GM23338 (cell line): ENCODE data around the gene KCND2. TPM values are rescaled to one million over a fixed set of nuclear protein-coding genes. Genes with fewer than 3 reads are reported as not detected.
"Not testable (repeated sequence)": the region's sequence is repeated elsewhere in the genome, so short reads cannot be mapped to it uniquely, and the experiment has no call there.

Source experiments
- ATAC-seq: fragments of 200-7000 bp; cut with Tn5 transposase; 3 replicates; pipeline ENCODE4 v1.9.1; 2020
- DNase-seq: peaks from one replicate; pipeline ENCODE4 v3.0.0-alpha.2; 2015; ENCODE audit warnings: low spot score
- H2AFZ ChIP-seq: fragments of 200-600 bp; sonication (generic); 2 replicates; pipeline ENCODE4 v1.8.0; 2016; ENCODE audit warnings: antibody characterized with exemption, mild to moderate bottlenecking, moderate library complexity
- H3F3A ChIP-seq: fragments of 200-600 bp; sonication (generic); replicated peaks from 2 replicates; pipeline ENCODE4 v1.8.0; 2017; ENCODE audit warnings: antibody characterized with exemption, mixed run types, low read depth
- H3K27ac ChIP-seq: fragments of 200-600 bp; sonication (generic); 2 replicates; pipeline ENCODE4 v1.6.1; 2016; ENCODE audit warnings: low read depth
- H3K27me3 ChIP-seq: fragments of 200-600 bp; sonication (generic); 2 replicates; pipeline ENCODE4 v1.8.0; 2016; ENCODE audit warnings: mild to moderate bottlenecking, mixed run types, moderate library complexity; ENCODE audit not compliant: insufficient read depth
- H3K36me3 ChIP-seq: fragments of 200-600 bp; sonication (generic); 2 replicates; pipeline ENCODE4 v1.8.0; 2016; ENCODE audit warnings: mild to moderate bottlenecking; ENCODE audit not compliant: insufficient read depth
- H3K4me1 ChIP-seq: fragments of 200-600 bp; sonication (generic); 2 replicates; pipeline ENCODE4 v1.8.0; 2016; ENCODE audit warnings: mild to moderate bottlenecking, moderate library complexity; ENCODE audit not compliant: insufficient read depth
- H3K4me2 ChIP-seq: fragments of 200-600 bp; sonication (generic); 2 replicates; pipeline ENCODE4 v1.7.1; 2017; ENCODE audit warnings: mixed run types
- H3K4me3 ChIP-seq: fragments of 200-600 bp; sonication (generic); 2 replicates; pipeline ENCODE4 v1.6.1; 2016; ENCODE audit warnings: mixed run types
- H3K79me2 ChIP-seq: fragments of 200-600 bp; sonication (generic); replicated peaks from 2 replicates; pipeline ENCODE4 v1.8.0; 2017; ENCODE audit warnings: mild to moderate bottlenecking; ENCODE audit not compliant: insufficient read depth
- H3K9me2 ChIP-seq: fragments of 200-600 bp; sonication (generic); 2 replicates; pipeline ENCODE4 v1.8.0; 2017; ENCODE audit not compliant: insufficient read depth
- H4K20me1 ChIP-seq: fragments of 200-600 bp; sonication (generic); replicated peaks from 2 replicates; pipeline ENCODE4 v1.8.0; 2017; ENCODE audit warnings: mild to moderate bottlenecking; ENCODE audit not compliant: insufficient read depth
- H3K27ac Mint-ChIP-seq: 2 replicates; pipeline ENCODE4 v1.8.0; 2020; ENCODE audit warnings: inconsistent platforms, mild to moderate bottlenecking, moderate library complexity, mixed read lengths
- H3K27me3 Mint-ChIP-seq: 3 replicates; pipeline ENCODE4 v1.8.0; 2022; ENCODE audit warnings: low read depth, mild to moderate bottlenecking, moderate library complexity, mixed read lengths, inconsistent platforms; ENCODE audit not compliant: insufficient read depth, poor library complexity
- H3K36me3 Mint-ChIP-seq: 3 replicates; pipeline ENCODE4 v1.8.0; 2021; ENCODE audit warnings: low read depth, mild to moderate bottlenecking, inconsistent platforms, moderate library complexity, mixed read lengths
- H3K4me1 Mint-ChIP-seq: 3 replicates; pipeline ENCODE4 v1.8.0; 2020; ENCODE audit warnings: mild to moderate bottlenecking, inconsistent platforms, mixed read lengths
- H3K4me3 Mint-ChIP-seq: 3 replicates; pipeline ENCODE4 v1.8.0; 2021; ENCODE audit warnings: moderate library complexity, mild to moderate bottlenecking, inconsistent platforms, mixed read lengths
- H3K9me3 Mint-ChIP-seq: 3 replicates; pipeline ENCODE4 v1.8.0; 2020; ENCODE audit warnings: moderate library complexity, mild to moderate bottlenecking, inconsistent platforms, mixed read lengths
- CREB1 ChIP-seq: fragments of 250-450 bp; sonication (Bioruptor Pico); IDR thresholded peaks from 2 replicates; pipeline ENCODE4 v1.5.0; 2020; ENCODE audit warnings: low read depth, mild to moderate bottlenecking, moderate library complexity
- CTCF ChIP-seq, 2 experiments: fragments of 200-600 bp in 1 of 2; sonication (generic) in 1 of 2; conservative IDR thresholded peaks; 2 replicates each; pipeline versions ENCODE4 v1.5.1 to v1.6.1; 2016 to 2017; ENCODE audit warnings: antibody characterized with exemption in 2 of 2, low read depth in 2 of 2, mild to moderate bottlenecking in 2 of 2, moderate library complexity in 1 of 2
- EZH2phosphoT487 ChIP-seq: fragments of 200-600 bp; sonication (generic); IDR thresholded peaks from one replicate; pipeline ENCODE4 v1.8.1; 2018; ENCODE audit warnings: antibody characterized with exemption; ENCODE audit not compliant: unreplicated experiment
- NANOG ChIP-seq: IDR thresholded peaks from 2 replicates; pipeline ENCODE4 v1.6.1; 2016; ENCODE audit warnings: antibody characterized with exemption, borderline replicate concordance
- ZNF114 ChIP-seq: fragments of 250-450 bp; sonication (Bioruptor Pico); IDR thresholded peaks from 2 replicates; pipeline ENCODE4 v1.5.0; 2020; ENCODE audit warnings: mild to moderate bottlenecking, moderate library complexity
- ZNF462 ChIP-seq: fragments of 250-450 bp; sonication (Bioruptor Pico); IDR thresholded peaks from 2 replicates; pipeline ENCODE4 v1.5.0; 2020; ENCODE audit warnings: mild to moderate bottlenecking, moderate library complexity
- polyA plus RNA-seq: library from polyadenylated mRNA; unstranded; fragments of >200 nt; fragmentation: Nextera tagmentation; extraction: Ambion mirVana; gene quantifications from 2 replicates; pipeline ENCODE4 v1.2.1, GENCODE V29; 2016
- total RNA-seq: library from RNA; depleted of rRNA; stranded (reverse); fragments of >200 nt; shearing (Covaris generic); gene quantifications from 2 replicates; pipeline ENCODE4 v1.2.3, GENCODE V29; 2014

KCND2 gene
- total and polyA plus RNA-seq, 2 experiments from 2014 or later, result 7.1 to 15.6 TPM

- peaks cover 8% of the 10 kb centered on the region for H3K9me2 ChIP-seq
- H3K4me1 ChIP-seq, result peaks cover 12% of the 10 kb centered on the region; the same call in 1 of the 2 replicates
- Mint-ChIP-seq H3K27me3 (peaks cover 4% of the 10 kb centered on the region), H3K4me1 (peaks cover 18% of the 10 kb centered on the region), H3K27ac (no peak overlapping the region), H3K9me3 (no peaks in the 10 kb centered on the region), H3K4me3 (no peak overlapping the region), H3K36me3 (no peaks in the 10 kb centered on the region)
- no peak overlapping the region for H3K27ac ChIP-seq
- no peak overlapping the region for H2AFZ ChIP-seq
- TF ChIP-seq CTCF (conservative IDR thresholded peaks at IDR 0.05; ENCODE audit: low read depth in 2 of 2), result no peak
- no peak overlapping the region for H3K4me2 ChIP-seq
- no peaks in the 10 kb centered on the region for H3K36me3 ChIP-seq
- H3K27me3 ChIP-seq, result no peaks in the 10 kb centered on the region
- DNase-seq, result no peak
- H3F3A ChIP-seq, result no peaks in the 10 kb centered on the region
- no peaks in the 10 kb centered on the region for H3K79me2 ChIP-seq
- no peak overlapping the region for H3K4me3 ChIP-seq
- no peaks in the 10 kb centered on the region for H4K20me1 ChIP-seq
- no peak for ATAC-seq
These were observed 508.0 kb downstream of the KCND2 start for GRCh38 chr7:120780938-120781337.

GRCh38 chr7:120781924-120782323 lies 508.9 kb downstream of the KCND2 start:
- not testable (repeated sequence) for H3K4me3 Mint-ChIP-seq, ATAC-seq, H3K9me2 ChIP-seq, H3K4me2 ChIP-seq, H3K9me3 Mint-ChIP-seq, H2AFZ ChIP-seq, H3K27ac ChIP-seq, H4K20me1 ChIP-seq, H3K4me1 ChIP-seq, H3K27ac Mint-ChIP-seq, H3K27me3 Mint-ChIP-seq, H3K4me3 ChIP-seq, H3K36me3 Mint-ChIP-seq, H3K36me3 ChIP-seq, DNase-seq, H3F3A ChIP-seq, H3K27me3 ChIP-seq, H3K79me2 ChIP-seq
- H3K4me1 Mint-ChIP-seq, result peaks cover 18% of the 10 kb centered on the region

GRCh38 chr7:120783273-120783672 lies 510.3 kb downstream of the KCND2 start:
- no peaks in the 10 kb centered on the region for H3K36me3 ChIP-seq
- peaks cover 18% of the 10 kb centered on the region for H3K4me1 Mint-ChIP-seq
- H3K9me2 ChIP-seq, result peaks cover 8% of the 10 kb centered on the region
- no peaks in the 10 kb centered on the region for H3K9me3 Mint-ChIP-seq
- H3K36me3 Mint-ChIP-seq, result no peaks in the 10 kb centered on the region
- H3K4me1 ChIP-seq, result peaks cover 10% of the 10 kb centered on the region; the same call in 1 of the 2 replicates
- no peaks in the 10 kb centered on the region for H3K27me3 ChIP-seq
- H3K27ac Mint-ChIP-seq, result no peak overlapping the region
- no peak for ATAC-seq
- H3K79me2 ChIP-seq, result no peaks in the 10 kb centered on the region
- no peak overlapping the region for H3K27ac ChIP-seq
- H3K4me3 ChIP-seq, result no peak overlapping the region
- no peaks in the 10 kb centered on the region for H3F3A ChIP-seq
- no peaks in the 10 kb centered on the region for H4K20me1 ChIP-seq
- no peak overlapping the region for H3K4me3 Mint-ChIP-seq
- no peak overlapping the region for H3K4me2 ChIP-seq
- H3K27me3 Mint-ChIP-seq, result peaks cover 4% of the 10 kb centered on the region
- DNase-seq, result no peak
- 0 out of 2 replicates have a peak overlapping the region, but pooled peaks have one; percentile 2 for H2AFZ ChIP-seq
- no peak for TF ChIP-seq CTCF (conservative IDR thresholded peaks at IDR 0.05; ENCODE audit: low read depth in 2 of 2)
- no peak for TF ChIP-seq EZH2phosphoT487
- no peak for TF ChIP-seq ZNF462 (CRISPR knock-in tag)
- TF ChIP-seq ZNF114 (CRISPR knock-in tag), result no peak
- TF ChIP-seq NANOG, result no peak
- TF ChIP-seq CREB1 (CRISPR knock-in tag), result no peak
